Measurements from ENCODE around the gene ELMO1.

ELMO1 gene

DNA sequence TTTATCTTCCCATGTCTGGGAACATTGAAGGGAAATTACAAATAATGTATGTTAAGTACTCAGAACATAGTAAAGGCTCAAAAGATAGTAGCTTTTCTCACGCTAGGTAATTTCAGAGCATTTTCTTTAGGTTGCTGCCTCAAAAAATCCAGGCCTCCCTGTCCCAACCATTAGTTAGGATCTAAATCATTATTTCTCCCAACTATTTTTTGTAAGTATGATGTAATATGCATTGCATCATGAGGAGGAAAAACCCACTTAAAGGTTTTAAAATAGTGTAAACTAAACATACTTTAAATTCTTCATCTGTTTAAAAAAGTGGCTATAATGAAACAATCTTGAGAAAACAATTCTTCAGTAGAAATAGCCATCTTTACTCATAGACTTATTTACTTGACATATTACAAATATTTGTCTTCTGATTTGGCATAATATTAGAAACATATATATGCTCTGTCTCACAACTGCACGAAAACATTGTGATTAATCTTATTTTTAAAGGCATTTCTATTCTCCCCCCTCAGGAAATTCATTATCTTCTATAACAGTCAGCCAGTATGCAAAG lies 329.3 kb downstream of the ELMO1 start:
- peak; percentile 47 for DNase-seq (ENCODE audit: low read depth)

DNA sequence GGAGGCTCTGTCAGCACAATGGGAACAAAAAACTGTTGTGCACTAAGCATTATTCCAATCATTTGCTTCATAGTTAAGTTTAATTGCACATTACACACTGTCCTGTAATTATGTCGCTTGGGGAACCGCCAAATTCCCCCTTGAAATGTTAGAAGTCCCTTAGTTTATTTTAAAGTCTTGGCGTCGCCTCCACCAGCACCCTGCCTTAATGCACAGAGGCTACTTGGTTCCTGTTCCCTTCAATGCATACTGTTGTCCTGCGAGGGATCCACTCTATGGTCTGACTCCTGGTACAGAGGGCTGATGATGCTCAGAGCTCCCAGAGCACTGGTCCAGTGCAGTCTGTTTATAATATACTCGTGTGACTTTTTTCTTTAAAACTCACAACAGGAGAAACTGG lies 330.7 kb downstream of the ELMO1 start:
- DNase-seq (ENCODE audit: low read depth), result no peak

DNA sequence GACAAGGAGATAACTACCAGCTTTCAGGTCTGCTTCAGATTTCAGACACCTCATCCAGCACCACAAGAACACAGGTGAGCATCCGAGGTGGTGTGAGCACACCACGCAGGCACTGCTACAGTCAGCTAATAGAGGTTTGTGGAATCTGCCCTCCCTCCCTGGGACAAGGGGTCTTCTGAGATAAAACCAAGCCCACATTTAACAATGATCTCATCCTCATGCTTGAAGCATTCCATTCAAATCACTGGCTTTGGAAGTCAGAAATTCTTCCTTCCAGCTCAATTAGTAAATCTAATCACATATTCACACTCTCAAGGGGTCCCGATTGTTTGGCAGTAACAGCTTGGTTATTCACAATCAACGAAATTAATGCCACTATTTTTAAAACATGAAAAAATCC lies 331.4 kb downstream of the ELMO1 start:
- DNase-seq (ENCODE audit: low read depth), result no peak

DNA sequence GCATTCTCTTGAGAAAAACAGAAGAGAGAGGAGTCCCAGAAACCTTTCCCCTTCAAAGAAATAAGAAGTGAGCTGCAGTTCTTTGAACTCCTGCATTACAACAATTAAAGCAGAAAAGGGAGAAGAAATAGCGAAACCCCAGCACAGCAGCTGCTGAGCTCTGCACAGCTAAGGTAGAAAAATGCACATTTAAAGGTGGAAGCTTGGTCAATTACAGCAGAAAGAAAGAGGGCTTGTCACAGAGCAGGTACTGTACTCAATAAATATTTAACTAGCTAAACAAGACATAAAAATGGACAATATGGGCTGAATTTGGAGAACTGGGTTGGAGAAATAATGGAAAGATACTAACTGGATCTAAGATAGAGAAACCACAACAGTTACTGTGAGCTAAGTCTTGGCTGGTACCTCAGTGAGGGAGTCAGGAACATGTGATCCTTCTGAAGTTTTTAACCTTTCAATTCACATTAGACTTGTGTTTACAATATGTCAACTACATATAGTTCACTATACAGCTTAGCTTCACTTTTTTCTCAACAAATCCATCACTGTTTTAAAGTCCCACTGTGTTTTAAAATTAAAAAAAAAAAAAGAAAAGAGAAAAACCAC lies 332.5 kb downstream of the ELMO1 start:
- DNase-seq (ENCODE audit: low read depth), result no peak

DNA sequence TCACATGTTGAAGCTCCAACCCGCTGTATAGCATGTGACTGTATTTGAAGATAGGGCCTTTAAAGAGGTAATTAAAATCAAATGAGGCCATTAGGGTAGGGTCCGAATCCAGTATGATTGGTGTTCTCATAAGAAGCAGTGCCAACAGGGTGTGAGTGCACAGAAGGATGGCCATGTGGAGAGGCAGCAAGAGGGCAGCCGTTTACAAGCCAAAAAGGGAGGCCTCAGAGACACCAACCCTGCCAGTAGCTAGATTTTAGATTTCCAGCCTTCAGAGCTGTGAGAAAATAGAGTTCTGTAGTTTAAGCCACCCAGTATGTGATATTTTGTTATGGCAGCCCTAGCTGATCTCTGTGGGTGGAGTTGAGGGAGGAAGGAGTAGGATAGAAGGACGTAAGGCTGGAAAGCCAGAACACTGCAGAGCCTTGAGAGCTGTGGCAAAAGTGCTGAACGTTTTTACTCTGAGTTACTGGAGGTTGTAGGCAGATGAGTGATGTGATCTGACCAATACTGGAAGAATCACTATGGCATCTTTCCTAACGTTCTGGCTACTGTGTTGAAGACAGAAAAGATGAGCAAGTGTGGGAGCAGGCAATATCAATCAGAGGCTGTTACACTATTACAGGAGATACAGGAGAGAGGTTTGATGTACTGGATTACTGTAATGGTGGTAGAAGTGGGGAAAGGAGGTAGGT lies 334.9 kb downstream of the ELMO1 start:
- DNase-seq (ENCODE audit: low read depth), result no peak

DNA sequence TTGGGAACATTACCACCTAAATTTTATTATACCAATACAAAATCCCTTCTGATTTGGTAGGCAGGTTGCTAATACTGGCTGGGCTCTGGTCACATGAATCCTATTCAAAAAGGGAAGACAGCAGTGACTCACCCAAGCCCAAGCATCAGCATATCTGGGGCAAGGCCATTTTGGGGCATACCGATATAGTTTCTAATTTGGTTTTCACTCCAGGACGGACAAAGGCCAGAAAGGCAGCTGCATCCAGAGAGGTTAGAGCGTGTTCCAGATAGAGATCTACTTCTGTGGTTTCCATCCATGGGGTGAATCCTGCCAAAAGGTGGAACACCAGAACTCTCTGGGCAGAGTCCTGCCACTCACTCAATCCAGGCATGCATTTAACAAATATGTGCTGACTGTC lies 335.8 kb downstream of the ELMO1 start:
- no peak for DNase-seq (ENCODE audit: low read depth)

DNA sequence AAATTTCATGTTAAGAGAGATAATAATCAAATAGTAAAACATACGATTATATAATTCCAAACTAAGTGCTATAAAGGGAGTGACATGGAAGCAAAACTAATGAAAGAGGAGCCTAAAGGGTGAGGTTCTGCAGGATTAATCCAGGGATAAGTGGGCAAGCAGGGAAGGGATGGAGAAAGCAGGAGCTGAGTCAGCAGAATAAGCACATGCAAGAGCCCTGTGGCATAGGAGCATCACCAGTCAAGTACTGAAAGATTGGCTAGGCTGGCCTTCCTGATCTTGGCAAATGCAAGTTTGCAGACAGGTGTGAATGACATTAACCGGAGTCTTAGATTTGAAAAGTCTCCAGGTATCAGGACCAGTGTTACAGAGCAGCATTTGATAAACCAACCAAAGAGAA lies 336.4 kb downstream of the ELMO1 start:
- DNase-seq (ENCODE audit: low read depth), result no peak

DNA sequence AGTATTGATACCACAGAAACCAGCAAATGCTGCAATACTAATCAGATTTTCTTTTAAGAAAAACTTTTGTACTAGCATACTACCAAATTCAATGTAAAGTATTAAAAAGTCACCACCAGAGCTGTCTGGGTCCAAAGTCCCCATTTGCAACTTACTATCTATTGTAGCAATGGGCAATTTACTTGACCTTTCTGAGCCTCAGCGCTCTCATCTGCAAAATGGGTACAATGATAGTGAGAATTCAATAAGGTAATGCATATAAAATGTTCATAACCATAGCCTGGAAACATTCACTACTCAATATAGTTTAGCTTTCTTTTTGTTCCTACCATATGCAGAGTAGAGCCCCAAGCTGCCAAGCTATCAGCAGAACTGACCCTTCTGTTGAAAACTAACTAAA lies 337.2 kb downstream of the ELMO1 start:
- DNase-seq (ENCODE audit: low read depth), result no peak

DNA sequence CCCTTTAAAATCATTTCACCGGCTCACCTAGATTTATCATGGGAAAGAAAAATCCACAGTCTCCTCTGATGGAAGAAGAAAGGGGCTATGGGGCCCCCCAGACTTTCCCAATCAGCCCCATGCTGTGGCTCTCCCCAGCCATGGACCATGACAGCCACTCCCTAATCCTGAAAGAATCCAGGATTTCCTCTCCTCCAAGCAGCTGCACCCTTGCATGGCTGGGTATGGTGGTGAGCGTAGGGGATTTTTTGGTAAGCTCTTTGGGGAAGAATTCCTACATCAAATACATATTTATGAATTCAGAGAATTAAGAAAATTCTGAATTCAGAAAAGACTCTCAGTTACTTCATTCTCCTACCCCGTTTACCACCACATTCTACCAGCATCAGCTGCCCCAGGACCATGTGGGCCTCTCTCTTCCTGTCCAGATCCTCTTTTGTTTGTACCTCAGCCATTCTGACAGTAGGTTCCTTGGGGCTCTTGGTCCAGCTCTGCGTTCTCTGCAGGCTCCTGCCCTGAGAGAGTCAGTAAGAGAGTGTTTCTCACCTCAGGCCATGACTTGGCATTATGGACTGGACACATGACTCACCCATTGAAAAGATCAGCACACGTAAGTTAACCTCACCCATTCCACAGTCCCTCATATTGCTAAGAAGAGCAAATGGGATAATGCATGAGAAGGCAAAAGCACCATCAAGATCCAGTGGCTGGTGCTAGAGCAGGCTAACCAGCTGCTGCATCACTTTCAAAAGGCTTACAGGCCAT lies 337.8 kb downstream of the ELMO1 start:
- no peak for DNase-seq (ENCODE audit: low read depth)

DNA sequence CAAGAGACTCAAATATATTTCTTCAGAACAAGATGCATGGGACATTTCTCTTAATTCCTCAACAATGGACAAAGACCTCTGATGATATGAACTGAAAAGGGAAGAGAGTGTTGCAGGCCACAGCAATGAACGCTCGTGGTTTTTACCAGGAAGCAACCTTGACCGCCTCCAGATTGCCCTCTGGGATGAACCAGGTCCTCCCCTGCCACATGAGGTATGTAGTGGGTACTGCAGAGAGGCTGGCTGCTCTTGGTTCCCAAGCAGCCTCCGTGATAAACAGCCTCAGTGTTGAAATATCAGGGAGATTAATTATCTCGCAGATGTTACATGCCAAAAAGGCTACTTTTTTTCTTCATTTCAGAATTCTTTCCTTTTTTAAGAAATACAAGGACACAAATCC lies 338.8 kb downstream of the ELMO1 start:
- DNase-seq (ENCODE audit: low read depth), result no peak

DNA sequence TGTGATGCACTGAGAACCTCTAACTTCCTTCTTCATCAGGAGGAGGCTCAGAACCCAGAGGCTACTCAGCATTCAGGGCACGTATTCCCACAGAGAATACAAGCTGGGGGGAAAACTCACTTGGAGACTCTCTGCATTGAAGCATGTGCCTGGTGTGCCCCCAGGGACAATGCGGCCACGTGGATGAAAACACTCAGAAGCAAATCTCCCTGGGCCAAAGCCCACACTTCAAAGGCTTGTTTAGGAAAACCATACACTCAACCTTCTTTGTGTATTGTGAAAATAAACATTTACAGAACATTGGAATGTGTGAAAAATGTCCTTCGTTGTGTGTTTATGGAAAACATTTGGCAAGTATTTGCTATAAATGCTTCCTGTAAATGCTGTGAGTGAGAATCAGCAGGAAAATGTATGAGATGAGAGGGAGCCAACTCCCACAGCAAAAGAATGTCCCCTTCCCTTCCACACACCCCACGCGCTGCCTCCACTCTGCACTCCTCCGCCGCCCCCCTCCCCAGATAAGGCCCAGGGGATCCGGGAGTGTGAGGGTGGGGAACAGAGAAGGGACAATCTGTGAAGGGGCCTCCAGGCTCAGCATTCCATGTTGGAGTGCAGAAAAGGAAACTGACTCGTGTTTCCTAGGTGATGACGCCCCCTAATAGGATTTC lies 339.5 kb downstream of the ELMO1 start:
- DNase-seq (ENCODE audit: low read depth), result no peak

DNA sequence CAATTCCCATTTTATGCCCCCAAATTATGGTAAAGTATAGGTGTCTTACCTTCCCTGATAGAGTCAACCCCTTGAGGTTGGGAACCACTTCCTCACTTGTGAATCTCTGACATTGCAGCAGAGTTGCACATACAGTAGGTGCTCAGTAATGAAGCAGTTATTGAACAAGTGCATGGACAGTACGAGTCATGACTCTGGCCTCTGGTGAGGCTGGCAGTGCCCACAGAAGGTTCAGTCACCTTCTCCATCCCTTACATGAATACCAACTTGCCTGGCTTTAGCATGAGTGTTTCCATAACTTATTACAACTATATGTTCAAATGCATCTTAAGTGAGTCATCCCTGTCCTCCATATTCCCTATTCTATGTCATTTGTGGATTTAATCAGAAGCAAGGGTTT lies 340.0 kb downstream of the ELMO1 start:
- DNase-seq (ENCODE audit: low read depth), result peak; percentile 38

DNA sequence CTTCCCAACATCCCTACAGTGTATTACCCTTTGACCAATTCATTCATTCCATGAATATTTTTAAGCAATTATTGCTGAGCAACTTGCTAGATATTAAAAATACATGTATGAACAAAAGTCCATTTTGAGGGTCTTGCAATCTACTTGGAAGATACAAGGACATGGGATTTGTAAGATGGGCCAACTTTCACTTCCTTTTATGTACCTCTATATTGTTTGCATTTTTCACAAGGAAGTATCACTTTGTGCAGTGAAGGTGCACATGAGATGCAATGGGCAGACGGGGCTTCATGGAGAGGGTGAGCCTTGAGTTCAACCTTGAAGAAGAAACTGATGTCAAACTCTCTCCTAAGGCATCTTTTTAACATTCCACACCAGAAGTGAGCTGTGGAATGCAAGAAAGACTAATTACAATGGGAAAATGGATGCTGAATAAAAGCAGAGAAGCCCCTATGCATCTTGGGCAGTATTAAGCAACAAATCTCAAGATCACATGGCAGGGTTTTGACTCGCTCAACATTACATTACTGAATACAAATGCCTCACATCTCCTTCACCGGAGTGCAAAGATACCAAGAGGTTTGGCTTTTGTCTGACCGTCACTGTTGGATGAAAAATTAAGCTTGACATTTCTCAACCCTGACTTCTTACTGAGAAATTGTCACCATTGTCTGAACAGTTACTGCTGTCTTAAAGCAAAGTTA lies 341.5 kb downstream of the ELMO1 start:
- no peak for DNase-seq (ENCODE audit: low read depth)

DNA sequence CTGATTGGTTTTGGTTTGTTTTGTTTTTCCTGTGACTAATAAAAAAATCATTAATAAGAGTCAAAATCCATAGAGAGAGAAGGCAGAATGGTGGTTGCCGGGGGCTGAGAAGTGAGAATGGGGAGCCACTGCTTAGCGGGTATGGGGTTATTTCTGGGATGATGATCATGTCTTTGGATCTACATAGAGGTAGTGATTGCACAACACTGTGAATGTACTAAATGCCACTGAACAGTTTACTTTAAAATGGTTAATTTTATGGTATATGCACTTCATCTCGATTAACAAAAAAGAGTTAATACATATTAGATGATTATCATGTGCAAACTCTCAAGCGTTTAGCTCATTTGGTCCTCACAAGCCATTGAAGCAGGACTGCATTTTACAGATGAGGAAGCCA lies 342.9 kb downstream of the ELMO1 start:
- no peak for DNase-seq (ENCODE audit: low read depth)

DNA sequence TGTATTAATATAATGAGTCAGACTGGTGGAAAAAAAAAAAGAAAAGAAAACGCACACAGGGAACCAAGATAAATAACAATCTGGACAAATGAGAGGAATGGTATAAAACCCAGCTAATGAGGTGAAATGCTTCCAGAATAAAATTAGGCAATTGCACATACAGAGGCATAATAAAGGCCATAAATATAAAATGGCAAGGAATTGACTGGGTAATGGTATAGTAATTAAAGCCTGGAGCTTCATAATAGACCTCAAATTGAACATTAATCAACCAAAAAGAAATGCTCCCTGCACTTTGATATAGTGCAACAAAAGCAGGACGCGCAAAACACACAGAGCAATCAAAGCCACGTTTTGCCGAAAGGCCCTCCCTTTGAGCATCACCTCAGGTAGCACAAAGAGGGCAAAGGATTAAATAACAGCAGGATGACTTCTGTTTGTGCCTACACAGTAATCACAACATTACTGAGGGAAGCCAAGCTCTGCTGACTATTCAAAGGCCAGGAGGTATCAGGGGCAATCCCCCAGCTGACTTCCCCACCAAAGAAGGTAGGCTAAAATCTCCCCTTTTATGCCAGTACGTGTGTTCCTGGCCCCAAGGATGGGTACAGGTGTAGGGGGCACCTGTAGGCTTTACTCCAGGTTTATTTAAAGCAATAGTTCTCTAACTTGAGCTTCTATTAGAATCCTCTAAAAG lies 343.7 kb downstream of the ELMO1 start:
- no peak for DNase-seq (ENCODE audit: low read depth)

DNA sequence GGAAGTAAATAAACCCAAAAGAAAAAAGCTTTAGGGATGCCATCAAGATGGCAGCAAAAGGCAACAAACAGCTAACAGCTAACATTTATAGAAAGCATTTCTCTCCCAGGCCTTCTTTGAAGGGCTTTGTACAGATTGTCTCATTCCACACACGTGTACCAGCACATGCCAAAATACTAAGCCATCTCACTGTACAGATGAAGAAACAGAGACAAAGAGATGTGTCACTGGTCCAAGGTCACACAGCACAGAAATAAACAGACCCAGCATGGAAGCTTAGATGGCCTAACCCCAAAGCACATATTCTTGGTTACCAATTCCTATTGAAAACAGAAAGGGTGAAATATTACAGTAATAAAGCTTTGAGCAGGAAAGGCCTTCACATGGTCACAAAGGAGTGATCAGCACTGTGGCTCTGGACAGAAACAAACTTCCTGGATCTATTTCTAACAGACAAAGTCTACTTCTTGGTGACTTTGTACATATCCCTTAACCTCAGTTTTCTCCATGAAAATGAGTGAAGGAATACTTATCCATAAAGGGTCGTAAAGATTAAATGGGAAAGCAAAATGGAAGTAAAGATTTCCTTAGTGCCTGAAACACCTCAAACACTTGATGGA lies 346.0 kb downstream of the ELMO1 start:
- DNase-seq (ENCODE audit: low read depth), result no peak

DNA sequence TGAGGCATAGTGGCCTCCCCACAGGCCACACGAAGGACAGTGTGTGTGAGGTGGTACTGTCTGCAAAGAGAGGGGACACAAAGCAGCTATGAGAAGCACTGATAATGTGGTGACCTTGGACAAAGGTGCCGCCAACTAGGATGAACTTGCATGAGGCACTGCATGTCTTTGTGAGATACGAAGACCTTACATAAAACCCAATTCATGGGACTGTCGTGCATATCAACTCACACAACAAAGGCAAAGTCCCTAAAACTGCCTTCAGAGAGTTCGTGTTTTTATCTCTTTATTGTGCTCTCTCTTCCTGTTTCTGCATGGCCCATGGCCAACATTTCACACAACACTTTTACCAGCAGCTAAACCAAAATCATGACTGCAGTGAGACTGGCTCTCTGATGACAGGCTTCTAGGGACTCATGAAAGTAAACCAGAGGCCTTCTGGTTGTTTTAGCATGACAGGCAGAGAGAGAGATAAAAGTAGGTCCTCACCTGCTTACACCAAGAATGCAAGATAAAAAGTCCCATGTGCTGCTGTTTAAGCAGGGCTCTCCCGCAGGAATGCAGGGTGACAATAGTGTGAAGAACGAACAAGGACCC lies 347.8 kb downstream of the ELMO1 start:
- DNase-seq (ENCODE audit: low read depth), result no peak

DNA sequence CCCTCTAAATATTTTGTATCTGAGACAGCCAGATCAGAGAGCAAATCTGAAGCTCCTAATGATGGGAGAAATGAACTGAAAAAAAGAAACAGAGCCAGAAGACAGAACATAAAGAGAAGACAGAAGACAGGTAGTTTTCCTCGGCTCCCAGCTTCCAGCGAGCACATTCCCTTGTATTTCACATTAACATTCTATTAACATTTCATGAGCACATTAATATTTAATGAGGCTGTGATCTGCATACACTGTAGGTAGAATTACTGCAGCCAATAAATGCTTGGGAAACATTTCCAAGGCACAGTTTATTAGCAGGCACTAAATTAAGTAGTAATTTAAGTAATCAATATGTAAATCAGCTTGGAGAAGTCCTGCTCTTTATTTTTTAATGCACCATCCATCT lies 349.9 kb downstream of the ELMO1 start:
- no peak for DNase-seq (ENCODE audit: low read depth)

DNA sequence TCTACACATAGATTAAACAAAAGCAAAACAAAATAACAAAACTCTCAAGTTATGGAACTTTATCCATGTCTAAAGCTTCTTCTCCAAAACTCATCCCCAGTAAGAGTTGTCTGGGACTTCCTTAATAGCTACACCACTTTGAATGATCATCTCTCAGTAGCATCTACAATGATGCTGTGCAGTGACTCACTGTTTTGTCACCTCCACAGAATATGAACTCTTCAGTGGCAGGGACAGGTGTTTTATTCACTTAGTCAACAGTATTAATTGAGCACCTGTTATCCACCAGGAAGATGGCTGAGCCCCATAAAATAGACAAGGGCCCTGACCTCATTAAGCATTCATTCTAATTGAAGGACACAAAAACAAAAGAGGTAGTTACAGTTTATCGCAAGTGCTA lies 350.7 kb downstream of the ELMO1 start:
- DNase-seq (ENCODE audit: low read depth), result no peak

DNA sequence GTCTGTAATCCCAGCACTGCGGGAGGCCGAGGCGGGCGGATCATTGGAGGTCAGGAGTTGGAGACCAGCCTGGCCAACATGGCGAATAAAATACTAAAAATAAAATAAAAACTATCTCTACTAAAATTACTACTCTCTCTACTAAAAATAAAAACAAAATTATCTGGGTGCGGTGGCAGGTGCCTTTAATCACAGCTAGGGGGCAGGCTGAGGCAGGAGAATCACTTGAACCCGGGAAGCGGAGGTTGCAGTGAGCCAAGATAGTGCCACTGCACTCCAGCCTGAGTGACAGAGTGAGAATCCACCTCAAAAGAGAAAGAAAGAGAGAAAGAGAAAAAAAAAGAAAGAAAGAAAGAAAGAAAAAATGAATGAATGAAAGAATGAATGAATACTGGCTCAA lies 351.4 kb downstream of the ELMO1 start:
- DNase-seq (ENCODE audit: low read depth), result no peak

All from HS-5 (cell line).